T-helper 2 cell treated with Interferon-gamma antibody and Interleukin-4, amounts not matched to agents 100 ng/mL and 5 ng/mL, for 36 hours (primary cell): ENCODE data around the gene HGFAC. TPM values are rescaled to one million over a fixed set of nuclear protein-coding genes. Genes with fewer than 3 reads are reported as not detected.

Experiments
- intact Hi-C: fragments of 100-400 bp; cut with micrococcal nuclease; formaldehyde crosslinking; loops from one replicate; pipeline ENCODE4 v1.15.1; 2023
- total RNA-seq: library from RNA; stranded (reverse); gene quantifications from 2 replicates; pipeline ENCODE4 v1.2.3, GENCODE V29; 2022

The HGFAC gene
- total RNA-seq, 1 donor from 2014 or later: not detected

- intact Hi-C loops: no loop called here
Measured at GRCh38 chr4:3423952-3424351, 17.8 kb upstream of the HGFAC start.

DNA sequence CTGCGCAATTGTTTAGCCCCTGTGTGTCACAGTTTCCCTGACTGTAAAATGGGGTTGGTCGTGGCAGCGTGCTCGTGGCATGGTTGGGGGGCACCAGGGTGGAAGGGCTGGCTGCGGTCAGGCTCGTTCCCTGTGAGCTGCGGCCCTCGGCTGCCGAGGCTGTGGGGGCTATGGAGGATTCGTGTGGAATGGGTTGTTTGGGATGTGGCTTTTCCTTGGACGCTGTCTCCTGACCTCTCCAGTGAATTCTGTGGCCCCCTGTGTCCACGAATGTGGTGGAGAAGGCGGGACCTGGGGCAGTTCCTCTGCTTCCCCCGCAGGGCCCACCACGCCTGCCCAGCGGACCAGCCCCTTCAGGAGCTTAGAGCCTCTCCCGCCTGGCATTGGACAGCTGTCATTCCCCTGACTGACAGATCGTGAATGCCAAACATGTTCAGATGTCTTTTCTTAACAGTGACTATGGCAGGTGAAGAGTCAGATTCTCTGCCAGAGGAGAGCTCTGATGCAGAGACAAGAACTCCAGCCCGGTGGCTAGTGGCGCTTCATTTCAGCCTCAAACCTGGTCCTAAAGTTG, 17.2 kb upstream of the HGFAC start:
- intact Hi-C loops: no loop called here

- intact Hi-C loops: no loop called here
Measured at GRCh38 chr4:3426465-3427133, 15.2 kb upstream of the HGFAC start.

GRCh38 chr4:3427134-3427476, 14.7 kb upstream of the HGFAC start:
- intact Hi-C loops: no loop called here

DNA sequence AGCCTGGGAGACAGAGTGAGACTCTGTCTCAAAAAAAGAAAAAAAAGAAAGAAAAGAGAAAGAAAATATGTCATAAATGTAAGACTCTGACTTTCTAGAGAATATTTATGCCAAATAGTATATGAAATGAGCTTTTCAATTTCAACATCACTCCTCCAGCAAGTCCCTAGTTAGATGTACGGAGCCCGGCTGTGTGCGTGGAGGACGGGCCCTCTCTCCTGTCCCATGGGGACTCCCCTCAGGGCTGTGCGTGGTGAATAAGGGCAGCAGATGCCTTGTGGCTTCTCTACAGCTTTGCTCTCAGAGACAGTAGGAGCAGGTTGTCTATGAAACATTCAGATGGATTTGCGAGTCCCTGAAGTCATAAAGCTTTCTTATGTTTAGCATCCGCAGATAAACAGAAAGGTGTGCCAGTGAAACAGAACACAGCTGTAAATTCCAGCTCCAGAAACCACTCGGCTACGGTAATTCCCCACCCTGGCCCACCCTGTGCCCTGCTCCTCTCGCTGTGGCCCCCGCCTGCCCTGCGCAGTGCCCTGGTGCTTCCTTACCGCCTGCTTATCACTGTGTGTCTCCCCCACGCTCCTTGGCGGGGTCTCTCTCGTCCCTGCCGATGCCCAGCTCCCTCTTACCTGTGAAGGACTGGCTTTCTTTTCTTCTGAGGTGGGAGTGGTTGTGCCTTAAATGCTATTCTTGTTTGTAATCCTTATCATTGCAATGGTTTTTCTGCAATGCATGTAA, 13.9 kb upstream of the HGFAC start:
- intact Hi-C loops: no loop called here

DNA sequence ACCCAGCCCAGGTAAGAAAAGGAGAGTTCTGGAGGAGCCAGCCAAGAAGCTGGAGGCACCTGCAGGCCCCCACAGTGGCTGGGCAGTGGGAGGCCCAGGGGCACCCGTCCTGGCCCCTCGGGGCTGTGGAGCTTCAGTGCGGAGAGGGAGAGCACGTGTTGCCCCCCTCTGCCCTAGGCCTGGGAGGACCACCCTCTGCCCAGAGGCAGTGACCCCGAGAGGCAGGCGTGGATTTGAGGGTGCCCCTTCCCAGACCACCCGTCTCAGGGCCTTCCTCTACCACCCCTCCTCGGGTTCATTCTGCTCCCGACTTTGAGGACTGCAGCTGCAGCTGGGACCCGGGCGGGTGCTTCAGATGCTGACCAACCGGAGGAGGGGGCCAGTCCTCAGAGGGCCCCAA, 12.1 kb upstream of the HGFAC start:
- intact Hi-C loops: no loop called here

DNA sequence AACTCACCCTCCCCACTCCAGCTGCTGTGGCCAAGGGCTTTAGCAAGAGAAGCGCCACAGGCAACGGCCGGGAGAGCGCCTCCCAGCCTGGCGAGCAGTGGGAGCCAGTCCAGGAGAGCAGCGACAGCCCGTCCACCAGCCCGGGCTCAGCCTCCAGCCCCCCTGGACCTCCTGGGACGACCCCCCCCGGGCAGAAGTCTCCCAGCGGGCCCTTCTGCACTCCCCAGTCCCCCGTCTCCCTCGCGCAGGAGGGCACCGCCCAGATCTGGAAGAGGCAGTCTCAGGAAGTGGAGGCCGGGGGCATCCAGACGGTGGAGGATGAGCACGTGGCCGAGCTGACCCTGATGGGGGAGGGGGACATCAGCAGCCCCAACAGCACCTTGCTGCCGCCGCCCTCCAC, 11.2 kb upstream of the HGFAC start:
- intact Hi-C loops: no loop called here

GRCh38 chr4:3431446-3431993, 10.2 kb upstream of the HGFAC start:
- intact Hi-C loops: no loop called here

DNA sequence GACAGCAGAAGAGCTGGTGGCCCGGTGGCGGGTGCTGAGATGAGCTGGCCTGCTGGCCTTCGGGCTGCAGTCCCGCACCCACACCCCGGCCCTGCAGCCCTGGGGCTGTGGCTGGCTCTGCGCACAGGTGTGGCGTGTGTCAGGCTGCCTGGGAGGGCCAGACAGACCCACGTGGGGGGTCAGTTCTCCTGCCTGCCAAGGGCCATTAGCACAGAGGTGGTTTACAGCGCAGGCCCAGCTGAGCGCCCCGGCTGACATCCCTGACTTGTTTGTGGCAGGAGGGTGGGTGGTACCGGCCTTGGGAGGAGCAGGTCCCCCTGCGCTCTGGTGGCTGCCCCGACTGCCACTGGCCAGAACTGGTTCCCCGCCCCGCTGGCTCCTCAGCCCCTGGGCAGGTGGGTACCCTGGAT, 9.4 kb upstream of the HGFAC start:
- intact Hi-C loops: no loop called here

GRCh38 chr4:3433138-3433869, 8.5 kb upstream of the HGFAC start:
- intact Hi-C loops: no loop called here

- intact Hi-C loops: no loop called here
Measured at GRCh38 chr4:3434881-3435685, 6.7 kb upstream of the HGFAC start.

GRCh38 chr4:3435686-3435956, 6.1 kb upstream of the HGFAC start:
- intact Hi-C loops: no loop called here

GRCh38 chr4:3436048-3436797, 5.5 kb upstream of the HGFAC start:
- intact Hi-C loops: no loop called here

DNA sequence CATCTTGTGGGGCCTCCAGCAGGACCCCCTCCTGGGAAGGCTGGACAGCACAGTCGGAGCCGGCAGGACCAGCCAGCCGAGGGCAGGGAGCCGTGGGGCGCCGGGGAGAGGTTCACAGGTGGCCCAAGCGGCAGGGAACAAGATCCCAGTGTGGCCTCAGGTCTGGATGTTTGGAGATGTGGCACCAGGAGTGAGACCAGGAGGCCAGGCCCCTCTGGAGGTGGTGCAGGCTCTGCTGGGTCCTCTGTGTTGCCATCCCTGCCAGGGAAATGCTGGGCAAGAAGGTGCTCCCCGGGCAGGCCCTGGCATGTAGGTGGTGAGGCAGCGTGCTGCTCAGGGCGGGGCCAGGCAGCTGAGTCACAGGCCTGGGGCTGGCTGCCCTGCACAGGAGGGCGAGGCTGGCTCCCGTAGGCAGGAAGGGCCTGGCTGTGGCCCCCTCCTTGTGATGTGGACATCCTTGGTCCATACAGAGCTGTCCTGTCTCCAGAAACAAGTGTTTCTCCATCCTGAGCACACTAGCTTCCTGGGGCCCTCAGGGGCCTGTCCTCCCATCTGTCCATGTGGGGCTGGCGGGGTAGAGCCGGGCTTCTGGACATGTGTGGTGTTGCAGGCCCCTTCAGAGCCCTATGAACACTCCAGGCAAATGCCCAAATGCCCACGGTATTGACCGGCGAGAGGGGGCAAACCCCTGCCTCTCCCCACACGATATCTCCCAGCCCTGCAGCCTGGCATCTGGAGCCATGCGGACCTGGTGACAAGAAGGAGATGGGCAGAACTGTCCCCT, 4.8 kb upstream of the HGFAC start:
- intact Hi-C loops: no loop called here

DNA sequence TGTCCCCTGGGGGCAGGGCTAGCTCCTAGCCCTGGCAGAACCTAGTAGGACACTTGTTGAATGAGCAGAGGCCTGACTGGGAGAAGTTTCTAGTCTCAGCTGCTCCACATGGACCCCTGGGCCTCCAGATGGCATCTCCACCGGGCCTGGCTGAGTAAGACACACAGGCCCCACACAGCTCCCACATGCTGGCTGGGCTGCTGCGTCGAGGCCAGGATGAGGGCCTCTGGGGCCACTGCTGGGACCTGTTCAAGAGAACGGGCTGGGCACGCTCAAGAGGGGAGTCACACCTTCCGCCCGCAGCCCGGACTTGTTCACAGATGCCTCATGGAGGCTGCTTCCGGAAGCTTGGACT, 4.2 kb upstream of the HGFAC start:
- intact Hi-C loops: no loop called here

DNA sequence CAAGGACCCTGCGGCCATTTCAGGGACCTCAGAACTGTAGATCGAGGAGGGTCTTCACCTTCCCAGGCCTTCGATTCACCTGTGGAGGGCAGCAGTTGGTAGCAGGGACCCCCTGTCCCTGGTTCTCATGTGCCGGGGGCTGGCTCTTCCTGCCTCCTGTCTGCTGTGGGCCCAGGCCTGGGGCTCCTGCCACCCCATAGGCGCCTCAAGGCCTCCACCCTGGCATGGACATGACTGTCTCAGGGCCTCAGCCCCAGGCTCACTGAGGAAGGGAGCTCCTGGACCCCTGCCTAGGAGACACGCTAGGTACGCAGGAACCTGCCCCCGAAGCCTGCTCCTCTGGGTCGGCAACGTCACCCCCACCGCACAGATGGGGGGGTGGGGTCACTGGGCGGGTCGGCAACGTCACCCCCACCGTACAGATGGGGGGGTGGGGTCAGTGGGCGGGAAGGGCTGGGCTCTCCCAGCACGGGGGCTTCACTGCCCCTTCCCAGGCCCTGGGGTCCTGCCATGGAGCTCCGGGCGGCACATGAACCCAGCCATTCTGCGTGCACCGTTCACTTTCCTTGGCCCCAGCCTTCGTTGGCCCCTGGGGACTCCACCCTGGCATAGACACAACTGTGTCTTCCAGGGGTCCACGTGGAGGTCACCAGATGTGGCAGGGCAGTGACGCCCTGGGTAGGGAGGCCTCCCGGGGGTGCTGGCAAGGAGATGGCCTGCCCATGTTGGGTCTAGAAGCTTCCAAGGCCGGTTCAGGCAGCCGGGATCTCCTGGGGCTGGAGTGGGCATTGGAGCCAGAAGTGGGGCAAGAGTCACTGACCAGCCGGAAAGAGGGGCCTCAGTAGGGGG, 3.5 kb upstream of the HGFAC start:
- intact Hi-C loops: no loop called here

DNA sequence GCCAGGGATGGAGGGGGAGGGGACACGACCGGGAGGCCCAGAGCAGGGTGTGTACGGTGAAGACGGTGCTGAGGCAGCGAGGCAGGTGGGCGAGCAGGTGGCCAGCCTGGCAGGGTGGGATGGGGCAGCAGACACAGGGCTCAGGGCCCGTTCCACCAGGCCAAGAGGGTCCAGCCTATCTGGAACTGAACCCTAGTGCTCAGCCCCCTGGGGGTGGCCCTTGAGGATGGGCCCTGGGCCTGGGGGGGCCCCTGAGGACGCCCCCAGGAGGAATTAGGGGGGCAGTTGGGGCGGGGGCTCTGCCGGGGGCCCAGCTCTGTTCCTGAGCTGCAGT, 3.0 kb upstream of the HGFAC start:
- intact Hi-C loops: no loop called here

DNA sequence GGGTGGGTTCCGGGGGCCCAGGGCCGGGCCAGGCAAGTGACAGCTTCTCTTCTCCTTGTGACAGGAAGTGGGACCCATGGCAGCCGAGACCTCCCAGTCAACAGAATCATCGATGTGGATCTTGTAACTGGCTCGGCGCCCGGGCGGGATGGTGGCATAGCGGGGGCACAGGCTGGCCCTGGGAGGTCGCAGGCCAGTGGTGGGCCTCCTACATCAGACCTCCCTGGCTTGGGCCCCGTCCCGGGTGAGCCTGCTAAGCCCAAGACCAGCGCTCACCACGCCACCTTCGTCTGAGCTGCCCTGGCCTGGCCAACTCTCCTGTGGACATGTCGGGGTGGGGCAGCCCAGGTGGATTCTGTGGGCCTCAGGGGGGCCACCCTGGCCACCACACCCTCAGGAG, 2.4 kb upstream of the HGFAC start:
- intact Hi-C loops: no loop called here

- intact Hi-C loops: no loop called here
Measured at GRCh38 chr4:3440011-3440410, 1.8 kb upstream of the HGFAC start.
